ENCODE results near the gene STEAP2.

The STEAP2 gene

GRCh38 chr7:90236721-90237289 is 25.3 kb downstream of the STEAP2 start:
- no peak overlapping the region for H3K9ac ChIP-seq (ENCODE audit: low read depth, low read length, poor library complexity, severe bottlenecking)
- no peaks in the 10 kb centered on the region for H3K4me1 ChIP-seq (ENCODE audit: insufficient read depth, low read length, poor library complexity, severe bottlenecking)
- H3K9me2 ChIP-seq (replicated peaks; ENCODE audit: low read depth, low read length), result no peaks in the 10 kb centered on the region
- no peak for TF ChIP-seq EZH2phosphoT487 (IDR thresholded peaks at IDR 0.05; ENCODE audit: borderline replicate concordance)
- TF ChIP-seq, protein P1, sequence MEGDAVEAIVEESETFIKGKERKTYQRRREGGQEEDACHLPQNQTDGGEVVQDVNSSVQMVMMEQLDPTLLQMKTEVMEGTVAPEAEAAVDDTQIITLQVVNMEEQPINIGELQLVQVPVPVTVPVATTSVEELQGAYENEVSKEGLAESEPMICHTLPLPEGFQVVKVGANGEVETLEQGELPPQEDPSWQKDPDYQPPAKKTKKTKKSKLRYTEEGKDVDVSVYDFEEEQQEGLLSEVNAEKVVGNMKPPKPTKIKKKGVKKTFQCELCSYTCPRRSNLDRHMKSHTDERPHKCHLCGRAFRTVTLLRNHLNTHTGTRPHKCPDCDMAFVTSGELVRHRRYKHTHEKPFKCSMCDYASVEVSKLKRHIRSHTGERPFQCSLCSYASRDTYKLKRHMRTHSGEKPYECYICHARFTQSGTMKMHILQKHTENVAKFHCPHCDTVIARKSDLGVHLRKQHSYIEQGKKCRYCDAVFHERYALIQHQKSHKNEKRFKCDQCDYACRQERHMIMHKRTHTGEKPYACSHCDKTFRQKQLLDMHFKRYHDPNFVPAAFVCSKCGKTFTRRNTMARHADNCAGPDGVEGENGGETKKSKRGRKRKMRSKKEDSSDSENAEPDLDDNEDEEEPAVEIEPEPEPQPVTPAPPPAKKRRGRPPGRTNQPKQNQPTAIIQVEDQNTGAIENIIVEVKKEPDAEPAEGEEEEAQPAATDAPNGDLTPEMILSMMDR (conservative IDR thresholded peaks at IDR 0.05; ENCODE audit: low read length), result no peak
- H4K20me1 ChIP-seq (ENCODE audit: insufficient read depth, low read length, poor library complexity, severe bottlenecking), result no peaks in the 10 kb centered on the region
- H3K27me3 ChIP-seq (ENCODE audit: insufficient read depth, low read length, poor library complexity, severe bottlenecking), result no peaks in the 10 kb centered on the region
- H3K36me3 ChIP-seq (ENCODE audit: insufficient read depth, low read length), result no peaks in the 10 kb centered on the region
- H3K9me3 ChIP-seq (ENCODE audit: insufficient read depth, low read depth, low read length), result no peaks in the 10 kb centered on the region
- H3F3A ChIP-seq (ENCODE audit: low read depth), result no peaks in the 10 kb centered on the region
- no peak overlapping the region for H3K4me2 ChIP-seq (ENCODE audit: low read depth, low read length, poor library complexity, severe bottlenecking)
- H2AFZ ChIP-seq (ENCODE audit: low read length), result no peak overlapping the region
- no peak overlapping the region for H3K4me3 ChIP-seq (ENCODE audit: low read length, poor library complexity, severe bottlenecking)
- no peaks in the 10 kb centered on the region for H3K79me2 ChIP-seq (ENCODE audit: insufficient read depth, low read length)

DNA sequence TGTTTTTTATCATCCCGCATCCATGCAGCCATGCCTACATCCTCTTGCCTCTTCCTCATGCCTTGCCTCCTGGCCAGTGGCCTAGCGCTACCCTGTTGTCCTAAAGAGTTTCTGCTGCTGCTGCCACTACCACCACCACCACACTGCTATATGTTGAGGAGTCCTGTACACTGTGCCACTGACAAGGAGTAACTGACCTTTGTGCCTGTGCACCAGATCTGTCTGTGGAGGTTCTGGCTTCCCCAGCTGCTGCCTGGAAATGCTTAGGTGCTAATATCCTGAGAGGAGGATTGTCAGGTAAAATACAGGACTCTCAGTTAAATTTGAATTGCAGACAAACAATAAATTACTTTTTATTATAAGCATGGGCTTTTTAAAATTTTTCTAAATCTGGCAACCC is 26.5 kb downstream of the STEAP2 start:
- H3K9me2 ChIP-seq (replicated peaks; ENCODE audit: low read depth, low read length), result no peaks in the 10 kb centered on the region

DNA sequence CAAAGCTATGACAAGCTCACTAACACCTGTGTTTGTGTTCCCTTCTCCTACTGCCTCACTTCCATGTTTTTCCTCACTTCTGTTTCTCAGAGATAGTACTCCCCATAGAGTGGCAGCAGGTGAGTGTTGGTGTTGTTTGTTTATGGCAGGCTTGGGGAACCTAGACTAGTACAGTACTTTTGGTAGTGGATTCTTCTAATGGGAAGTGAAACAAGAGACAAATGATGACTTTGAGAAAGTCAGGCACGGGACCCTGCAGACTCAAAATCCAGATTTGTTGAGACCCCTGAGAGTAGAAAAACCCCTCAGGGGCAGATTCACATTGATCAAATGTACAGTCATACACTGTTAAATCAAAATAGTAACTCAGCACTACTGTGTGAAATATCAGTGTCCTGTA is 27.0 kb downstream of the STEAP2 start:
- no peak for TF ChIP-seq EZH2phosphoT487 (IDR thresholded peaks at IDR 0.05; ENCODE audit: borderline replicate concordance)
- TF ChIP-seq, protein P1 (conservative IDR thresholded peaks at IDR 0.05; ENCODE audit: low read length), result no peak
- H3K9ac ChIP-seq (ENCODE audit: low read depth, low read length, poor library complexity, severe bottlenecking), result no peak overlapping the region
- no peaks in the 10 kb centered on the region for H3K36me3 ChIP-seq (ENCODE audit: insufficient read depth, low read length)
- H3K9me2 ChIP-seq (replicated peaks; ENCODE audit: low read depth, low read length), result no peaks in the 10 kb centered on the region
- peak overlapping the region; percentile 25; the same call in 1 of the 2 replicates for H2AFZ ChIP-seq (ENCODE audit: low read length)
- no peaks in the 10 kb centered on the region for H3K27me3 ChIP-seq (ENCODE audit: insufficient read depth, low read length, poor library complexity, severe bottlenecking)
- H4K20me1 ChIP-seq (ENCODE audit: insufficient read depth, low read length, poor library complexity, severe bottlenecking), result no peaks in the 10 kb centered on the region
- no peaks in the 10 kb centered on the region for H3K9me3 ChIP-seq (ENCODE audit: insufficient read depth, low read depth, low read length)
- no peaks in the 10 kb centered on the region for H3K4me1 ChIP-seq (ENCODE audit: insufficient read depth, low read length, poor library complexity, severe bottlenecking)
- H3K4me3 ChIP-seq (ENCODE audit: low read length, poor library complexity, severe bottlenecking), result no peak overlapping the region
- no peaks in the 10 kb centered on the region for H3K79me2 ChIP-seq (ENCODE audit: insufficient read depth, low read length)
- no peaks in the 10 kb centered on the region for H3F3A ChIP-seq (ENCODE audit: low read depth)
- H3K4me2 ChIP-seq (ENCODE audit: low read depth, low read length, poor library complexity, severe bottlenecking), result no peak overlapping the region

More for the DNA sequence above, 26.5 kb downstream of the STEAP2 start:
- no peak overlapping the region for H3K4me3 ChIP-seq (ENCODE audit: low read length, poor library complexity, severe bottlenecking)
- H3K36me3 ChIP-seq (ENCODE audit: insufficient read depth, low read length), result no peaks in the 10 kb centered on the region
- no peaks in the 10 kb centered on the region for H3K9me3 ChIP-seq (ENCODE audit: insufficient read depth, low read depth, low read length)
- no peak overlapping the region for H3K4me2 ChIP-seq (ENCODE audit: low read depth, low read length, poor library complexity, severe bottlenecking)
- no peaks in the 10 kb centered on the region for H3K4me1 ChIP-seq (ENCODE audit: insufficient read depth, low read length, poor library complexity, severe bottlenecking)
- no peaks in the 10 kb centered on the region for H4K20me1 ChIP-seq (ENCODE audit: insufficient read depth, low read length, poor library complexity, severe bottlenecking)
- TF ChIP-seq EZH2phosphoT487 (IDR thresholded peaks at IDR 0.05; ENCODE audit: borderline replicate concordance), result no peak
- TF ChIP-seq, protein P1 (conservative IDR thresholded peaks at IDR 0.05; ENCODE audit: low read length), result no peak
- H3F3A ChIP-seq (ENCODE audit: low read depth), result no peaks in the 10 kb centered on the region
- H3K9ac ChIP-seq (ENCODE audit: low read depth, low read length, poor library complexity, severe bottlenecking), result no peak overlapping the region
- no peaks in the 10 kb centered on the region for H3K27me3 ChIP-seq (ENCODE audit: insufficient read depth, low read length, poor library complexity, severe bottlenecking)
- no peak overlapping the region for H2AFZ ChIP-seq (ENCODE audit: low read length)
- no peaks in the 10 kb centered on the region for H3K79me2 ChIP-seq (ENCODE audit: insufficient read depth, low read length)
